Right renal pelvis (tissue), 4 donors: ENCODE measurements around the gene SNX13. TPM values are rescaled to one million over a fixed set of nuclear protein-coding genes. Genes with fewer than 3 reads are reported as not detected.

Source experiments
- DNase-seq, 4 donors: peaks; one replicate each; pipeline ENCODE4 v3.0.0-alpha.2; 2013; ENCODE audit warnings: low read depth in 4 of 4, low spot score in 3 of 4, missing footprints in 1 of 4
- polyA plus RNA-seq, 4 donors: library from polyadenylated mRNA; unstranded; fragments of 120-200 nt; gene quantifications; one replicate each; pipeline ENCODE4 v1.2.1, GENCODE V29; 2013; ENCODE audit not compliant: insufficient read length in 4 of 4

Gene SNX13
- polyA plus RNA-seq, 4 donors: 40.2 to 50.8 (median 46.5) TPM

GRCh38 chr7:17792075-17792936, 148.0 kb downstream of the SNX13 start:
- DNase-seq: no peak

DNA sequence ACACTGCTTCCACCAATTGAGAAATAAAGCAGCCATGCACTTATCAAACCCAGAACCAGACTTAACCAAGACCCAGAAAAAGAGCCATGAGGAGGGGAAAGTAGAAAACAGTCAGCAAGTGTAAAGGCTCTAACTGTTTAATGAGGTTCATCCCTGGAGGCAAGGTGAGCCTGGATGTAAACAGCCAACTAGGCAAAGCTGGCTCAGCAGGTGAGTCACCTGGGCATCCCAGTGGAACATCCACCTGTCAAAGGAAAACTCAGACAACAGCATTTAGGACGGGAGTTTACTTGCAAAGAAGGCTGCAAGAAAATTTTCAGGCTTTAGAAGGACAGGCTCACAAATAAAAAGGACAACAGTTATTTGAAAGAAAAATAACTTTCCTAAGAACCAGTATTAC, 153.0 kb downstream of the SNX13 start:
- DNase-seq: no peak

DNA sequence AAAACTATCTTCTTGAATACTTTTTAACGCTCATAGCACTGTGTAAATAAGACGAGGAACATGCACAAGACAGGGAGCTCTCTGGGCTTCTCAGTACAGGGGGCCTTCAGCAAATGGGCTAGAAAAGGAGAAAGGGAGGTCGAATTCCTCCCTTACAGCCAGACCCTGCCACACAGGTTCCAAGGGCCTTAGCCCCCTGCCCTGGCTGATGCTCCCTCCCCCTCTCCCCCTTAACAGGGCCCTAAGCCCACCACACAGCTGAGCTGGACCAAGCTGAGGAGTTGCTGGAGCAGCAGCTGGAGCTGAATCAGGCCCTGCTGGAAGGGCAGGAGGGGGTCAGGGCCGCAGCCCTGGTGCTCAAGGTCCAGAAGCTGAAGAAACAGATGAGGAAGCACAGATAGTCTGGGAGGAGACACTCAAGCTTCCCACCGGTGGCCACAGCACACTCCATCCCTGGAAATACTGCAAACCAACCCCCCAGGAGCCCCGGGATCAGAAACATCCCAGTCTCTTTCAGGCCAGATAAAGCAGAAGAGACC, 153.9 kb downstream of the SNX13 start:
- DNase-seq: no peak

GRCh38 chr7:17782216-17782549, 158.1 kb downstream of the SNX13 start:
- DNase-seq: no peak

GRCh38 chr7:17781491-17782215, 158.6 kb downstream of the SNX13 start:
- DNase-seq: no peak

GRCh38 chr7:17779381-17779780, 160.9 kb downstream of the SNX13 start:
- no peak for DNase-seq

DNA sequence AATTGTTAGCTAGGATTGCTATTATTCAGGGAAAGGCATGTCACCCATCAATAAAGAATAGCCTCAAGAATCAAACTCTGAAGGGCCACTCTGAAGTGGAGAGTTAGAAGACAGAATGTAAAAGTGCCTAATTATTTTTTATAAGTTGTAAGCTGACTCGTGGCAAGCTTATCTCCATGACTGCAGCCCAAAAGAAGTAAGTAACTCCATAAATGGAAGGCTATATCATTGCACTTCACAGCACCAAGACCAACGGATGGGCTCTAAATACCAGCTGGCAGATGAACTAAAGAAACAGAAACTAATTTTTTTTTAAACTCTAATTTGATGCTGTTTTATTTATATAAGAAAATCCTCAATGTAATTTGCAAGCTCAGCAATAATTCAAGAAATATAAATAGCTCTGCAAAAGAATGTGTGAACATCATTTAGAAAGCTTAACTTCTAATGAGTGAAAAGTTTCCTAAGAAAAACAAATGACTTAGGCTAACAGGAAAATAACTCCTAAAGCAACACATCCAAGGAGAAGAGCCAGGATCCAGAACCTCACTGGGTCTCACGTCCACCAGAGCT, 165.5 kb downstream of the SNX13 start:
- no peak for DNase-seq

GRCh38 chr7:17774248-17774647, 166.0 kb downstream of the SNX13 start:
- no peak for DNase-seq

DNA sequence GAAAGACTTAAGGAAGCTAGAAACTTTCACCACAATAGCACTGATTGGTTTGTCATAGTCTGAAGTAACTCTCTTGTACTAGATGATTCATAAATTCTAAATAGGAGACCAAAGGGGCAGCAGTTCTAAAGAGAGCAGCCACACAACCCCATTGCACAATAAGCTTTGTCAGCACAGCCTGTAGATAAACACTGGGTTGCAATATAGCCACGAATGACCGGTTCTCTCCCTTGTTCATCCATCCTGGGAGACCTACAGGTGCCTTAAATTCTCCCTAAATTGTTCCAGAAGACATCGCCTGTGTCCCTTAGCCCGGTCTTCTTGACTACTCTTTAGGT, 167.0 kb downstream of the SNX13 start:
- no peak for DNase-seq

DNA sequence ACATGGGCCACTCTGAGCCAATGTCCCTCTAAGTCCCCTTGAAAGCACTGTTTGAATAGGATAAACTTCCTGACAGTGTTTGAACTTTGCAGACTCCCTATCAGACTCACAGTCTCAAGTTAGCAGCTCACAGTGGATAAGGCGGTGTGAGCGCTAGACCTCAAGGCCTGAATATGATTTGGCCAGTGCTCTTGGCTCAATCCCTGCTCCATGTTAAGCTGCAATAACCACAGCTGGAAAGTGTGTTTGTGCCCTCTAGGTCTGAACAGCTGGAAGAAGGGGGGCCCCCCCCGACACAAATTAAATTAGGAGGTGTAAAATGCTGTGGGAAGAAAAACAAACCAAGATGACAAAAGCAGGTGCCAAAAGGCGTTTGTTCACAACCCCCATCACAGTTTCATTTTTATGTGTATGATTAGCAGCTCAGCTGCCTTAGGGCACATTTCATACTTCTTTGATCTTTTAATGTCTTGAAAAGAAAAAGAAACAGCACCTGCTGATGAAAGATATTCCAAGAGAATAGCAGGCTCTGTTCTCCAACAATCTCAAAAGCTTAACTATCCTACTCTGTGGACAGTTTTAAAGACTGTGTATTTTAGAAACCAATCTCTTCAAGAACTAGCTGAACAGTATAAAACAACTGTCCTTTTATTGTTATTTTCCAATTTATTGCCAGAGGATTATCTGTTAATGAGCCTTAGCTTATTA, 167.6 kb downstream of the SNX13 start:
- no peak for DNase-seq

GRCh38 chr7:17771901-17772408, 168.3 kb downstream of the SNX13 start:
- no peak for DNase-seq

- DNase-seq: no peak
Measured at GRCh38 chr7:17770710-17771375, 169.5 kb downstream of the SNX13 start.

DNA sequence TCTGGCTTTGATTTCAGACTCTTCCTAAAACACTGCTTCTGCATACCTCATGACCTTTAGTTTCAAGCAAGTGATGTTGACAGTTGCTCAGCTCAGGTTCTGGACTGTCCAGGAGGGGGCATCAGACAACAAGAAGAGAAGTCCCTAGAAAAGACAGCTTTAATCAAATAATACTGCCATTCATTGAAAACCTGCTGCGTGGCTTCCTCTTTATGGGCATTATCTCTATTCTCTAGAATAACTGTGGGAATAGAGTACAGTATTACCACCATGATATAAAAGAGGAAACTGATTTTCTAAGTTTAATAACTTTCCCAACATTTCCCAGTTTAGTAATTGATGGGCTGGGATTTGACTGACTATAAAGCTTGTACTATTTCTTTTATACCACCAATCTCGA, 170.4 kb downstream of the SNX13 start:
- peak; percentile 21 to 46 (median 36) for DNase-seq

DNA sequence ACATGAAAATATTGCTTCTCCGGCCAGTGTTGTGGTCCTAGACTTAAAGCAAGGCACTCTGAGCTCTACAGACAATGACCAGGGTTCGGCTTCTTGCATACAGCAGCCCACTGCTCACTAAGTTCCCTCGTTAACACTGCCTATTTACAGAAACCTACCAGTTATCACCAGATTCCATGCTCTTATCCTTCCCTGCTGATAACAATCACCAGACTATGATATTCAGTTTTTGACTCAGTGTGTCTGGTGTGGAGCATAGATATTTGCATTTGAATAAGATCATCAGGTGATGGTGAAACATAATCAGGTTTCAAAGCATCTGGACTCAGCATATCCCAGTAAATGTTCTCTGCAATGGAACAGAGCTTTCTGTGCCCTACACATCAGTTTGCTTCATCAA, 182.3 kb downstream of the SNX13 start:
- DNase-seq: no peak

GRCh38 chr7:17746020-17746530, 194.2 kb downstream of the SNX13 start:
- DNase-seq: no peak

GRCh38 chr7:17745610-17746009, 194.7 kb downstream of the SNX13 start:
- no peak for DNase-seq

DNA sequence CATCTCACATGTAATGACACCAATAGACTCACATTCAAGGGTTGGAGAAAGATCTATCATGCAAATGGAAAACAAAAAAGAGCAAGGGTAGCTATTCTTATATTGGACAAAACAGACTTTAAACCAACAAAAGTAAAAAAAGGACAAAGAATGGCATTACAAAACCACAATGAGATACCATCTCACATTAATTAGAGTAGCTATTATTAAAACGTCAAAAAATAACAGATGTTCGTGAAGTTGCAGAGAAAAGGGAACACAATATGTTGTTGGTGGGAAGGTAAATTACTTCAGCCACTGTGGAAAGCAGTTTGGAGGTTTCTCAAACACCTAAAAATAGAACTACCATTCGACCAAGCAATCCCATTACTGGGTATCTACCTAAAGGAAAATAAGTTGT, 197.0 kb downstream of the SNX13 start:
- no peak for DNase-seq

GRCh38 chr7:17741426-17741825, 198.9 kb downstream of the SNX13 start:
- DNase-seq: no peak
